Transverse colon (tissue), 4 donors: ENCODE measurements around the gene FTCDNL1.

ENCODE experiments used
- CTCF ChIP-seq, 5 experiments: fragments of 200-600 bp in 3 of 5; fragments of 450-650 bp in 2 of 5; sonication (generic) in 3 of 5; IDR thresholded peaks; 1 replicate in 2 of 5; 2 replicates in 3 of 5; pipeline ENCODE4 v1.5.1; 2016 to 2017; ENCODE audit warnings: antibody characterized with exemption in 5 of 5, inconsistent platforms in 3 of 5, mild to moderate bottlenecking in 2 of 5, moderate library complexity in 1 of 5
- EP300 ChIP-seq: sonication (generic); formaldehyde crosslinking; IDR thresholded peaks from one replicate; pipeline ENCODE4 v1.6.1; 2017; ENCODE audit warnings: antibody characterized with exemption, low read depth
- POLR2A ChIP-seq: fragments of 450-650 bp; IDR thresholded peaks from one replicate; pipeline ENCODE4 v1.6.1; 2016; ENCODE audit warnings: antibody characterized with exemption, mild to moderate bottlenecking, moderate library complexity
- POLR2AphosphoS5 ChIP-seq, 3 donors: sonication (generic); formaldehyde crosslinking; IDR thresholded peaks; one replicate each; pipeline ENCODE4 v1.6.1; 2016; ENCODE audit warnings: antibody characterized with exemption in 3 of 3

- no peak for TF ChIP-seq CTCF (IDR thresholded peaks at IDR 0.05)
- TF ChIP-seq EP300, result no peak
- no peak for TF ChIP-seq POLR2AphosphoS5 (IDR thresholded peaks at IDR 0.05)
- TF ChIP-seq POLR2A, result no peak
Measured at GRCh38 chr2:199806179-199806578, 44.8 kb downstream of the FTCDNL1 start.
